Stimulated activated CD8-positive, alpha-beta memory T cell treated with anti-CD3 and anti-CD28 coated beads, Interleukin-7, amount 100 ng/mL, for 4 hours (primary cell): ENCODE data around the gene ERFL.

Experiments used
- DNase-seq, 2 donors: peaks; one replicate each; pipeline ENCODE4 v3.0.0-alpha.2; 2020; ENCODE audit warnings: low read depth in 2 of 2

Gene ERFL

DNA sequence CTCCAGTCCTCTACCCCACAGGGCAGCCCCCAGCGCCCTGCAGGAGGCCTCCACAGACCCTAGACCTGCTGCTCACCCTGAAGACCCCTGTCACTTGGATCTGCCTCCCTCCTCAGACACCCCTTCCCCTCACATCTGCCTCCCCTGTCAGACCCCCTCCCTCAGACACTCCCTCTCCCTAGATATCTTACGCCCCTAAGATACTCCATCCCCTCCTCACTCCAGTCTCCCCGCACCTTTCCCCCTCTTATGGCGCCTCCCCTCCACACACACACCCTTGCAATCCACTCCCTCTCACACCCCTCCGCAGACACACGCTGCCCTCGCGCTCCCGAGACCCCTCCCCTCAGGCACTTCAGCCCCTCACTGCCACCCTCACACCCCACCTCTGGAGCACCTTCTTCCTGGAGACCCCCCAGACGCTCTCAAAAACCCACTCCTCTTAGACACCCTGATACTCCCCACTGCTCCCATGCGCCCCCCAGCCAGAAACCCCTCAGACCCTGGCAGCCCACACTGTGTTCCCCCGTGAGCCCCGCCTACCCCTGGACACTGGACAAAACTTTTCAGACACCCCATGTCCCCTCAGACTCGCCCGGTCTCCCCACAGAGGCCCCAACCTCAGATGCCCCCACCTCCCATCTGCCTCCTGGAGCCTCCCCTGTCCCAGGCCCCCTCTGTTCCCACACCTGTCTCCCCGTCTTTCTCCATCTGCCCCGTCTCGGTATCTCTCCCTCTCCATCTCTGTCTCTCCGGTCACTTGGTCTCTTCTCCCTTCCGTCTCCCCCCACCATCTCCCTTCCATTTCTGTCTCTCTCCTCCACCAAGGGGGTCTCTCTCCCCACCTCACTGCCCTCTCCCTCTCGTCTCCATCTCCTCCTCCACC is 14.5 kb downstream of the ERFL start:
- no peak for DNase-seq

GRCh38 chr19:41912899-41913537 is 15.2 kb downstream of the ERFL start:
- DNase-seq = no peak

DNA sequence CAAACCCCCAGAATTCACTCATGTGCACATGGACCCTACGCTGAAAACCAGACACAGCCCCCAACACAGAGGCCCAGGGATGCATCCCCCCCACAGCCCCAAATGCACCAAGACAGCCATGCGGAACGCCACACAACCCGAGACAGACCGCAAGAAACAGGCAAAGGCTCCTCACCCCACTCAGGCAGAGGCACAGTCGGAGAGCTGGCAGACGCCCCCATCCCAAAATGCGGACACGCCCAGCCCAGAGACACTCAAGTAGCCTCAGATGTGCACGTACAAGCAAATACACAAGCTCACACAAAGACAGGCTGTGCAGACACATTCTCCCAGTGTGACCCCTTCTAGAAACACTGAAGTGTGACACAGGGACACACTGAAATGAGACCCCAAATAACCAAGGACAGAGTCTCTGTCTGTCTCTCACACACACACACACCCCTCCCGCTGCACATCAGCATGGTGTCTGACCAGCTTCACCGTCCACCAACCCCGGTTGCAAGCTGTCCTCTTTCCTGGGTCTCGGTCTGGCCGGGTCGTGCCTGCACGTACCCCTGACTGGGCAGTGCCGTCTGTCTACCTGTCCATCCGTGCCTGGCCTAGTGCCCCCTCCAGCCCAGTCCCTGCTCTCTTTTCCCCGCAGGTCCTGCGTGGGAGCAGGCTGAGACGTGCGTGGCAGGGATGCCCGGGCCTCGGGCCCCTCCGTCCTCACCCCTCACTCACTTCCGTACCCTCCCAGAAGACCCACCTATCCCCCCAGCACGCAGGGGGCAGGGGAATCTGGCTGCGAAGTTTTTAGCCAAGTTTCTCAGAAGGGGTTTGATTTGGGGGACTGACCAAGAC is 16.1 kb downstream of the ERFL start:
- DNase-seq = no peak

DNA sequence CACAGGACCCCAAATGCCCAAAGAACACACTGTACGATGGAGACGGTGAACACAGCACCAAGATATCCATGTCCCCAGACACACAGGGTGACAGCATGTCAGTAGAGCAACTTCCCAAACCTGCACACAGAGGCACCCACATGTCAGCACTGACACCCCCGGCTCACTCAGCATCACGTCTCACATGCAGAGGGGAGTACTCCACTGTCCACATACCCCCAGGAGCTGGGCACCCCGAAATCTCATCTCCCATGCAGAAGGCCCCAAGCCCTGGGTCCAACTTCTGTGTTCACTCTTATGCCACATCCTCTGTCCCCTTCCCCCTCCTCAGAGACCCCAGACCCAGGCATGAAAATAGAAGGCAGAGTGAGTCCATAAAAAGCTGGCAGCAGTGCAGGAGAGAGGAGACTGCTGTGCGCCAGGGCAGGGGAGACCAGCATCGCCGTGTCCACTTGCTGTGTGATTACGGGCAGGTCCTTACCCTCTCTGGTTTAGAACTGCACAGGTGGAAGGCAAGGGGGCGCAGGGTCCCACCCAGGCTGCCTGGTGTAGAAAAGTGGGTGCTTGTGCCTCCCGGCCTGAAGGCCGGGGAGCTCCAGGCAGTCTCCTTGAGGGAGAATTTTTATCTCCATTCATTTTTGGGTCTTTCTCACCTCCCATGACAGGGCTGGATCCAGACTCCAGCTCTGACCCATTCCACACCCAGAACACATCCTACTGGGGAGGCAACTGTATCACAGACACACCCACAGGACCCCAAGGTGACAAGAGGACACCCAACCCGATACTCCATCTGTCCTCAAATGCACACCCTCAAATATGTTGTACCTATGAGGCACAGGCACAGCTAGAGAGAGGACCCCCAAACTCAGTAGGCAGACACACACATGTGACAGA is 17.0 kb downstream of the ERFL start:
- DNase-seq = no peak

DNA sequence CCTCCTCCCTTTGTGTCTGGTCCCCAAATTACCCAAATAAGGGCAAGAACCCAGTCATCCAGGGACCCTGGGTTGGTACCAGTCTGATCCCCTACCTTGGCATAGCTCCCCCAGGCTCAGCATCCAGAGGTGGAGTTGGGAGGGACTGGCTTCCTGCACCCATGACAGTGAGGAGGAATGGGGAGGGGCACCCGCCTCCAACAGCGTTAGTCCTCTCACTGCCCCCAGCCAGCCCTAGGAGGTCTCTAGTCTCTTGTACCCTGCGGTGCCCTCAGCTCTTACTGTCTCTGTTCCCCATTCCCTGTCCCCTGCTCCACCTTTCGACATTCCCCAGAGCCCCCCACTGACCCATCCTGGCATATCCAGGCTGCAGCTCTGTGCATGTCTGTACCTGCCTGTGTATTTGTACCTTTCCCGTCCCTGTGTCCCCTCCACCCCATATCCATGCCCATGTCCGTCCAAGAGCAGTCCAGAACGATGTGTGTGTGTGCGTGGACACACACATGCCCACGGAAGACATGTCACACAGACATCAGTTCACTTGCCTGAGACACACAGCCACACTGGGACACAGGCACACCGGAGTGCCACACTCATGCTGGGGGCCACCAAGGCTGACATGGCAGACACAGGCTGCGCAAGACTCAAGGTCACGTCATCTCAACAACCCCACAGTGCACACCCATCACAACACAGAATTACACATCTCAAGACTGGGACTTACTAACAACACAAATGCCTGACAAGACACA is 17.8 kb downstream of the ERFL start:
- no peak for DNase-seq

- no peak for DNase-seq
Measured at GRCh38 chr19:41909706-41910105, 18.5 kb downstream of the ERFL start.

GRCh38 chr19:41908724-41909464 is 19.4 kb downstream of the ERFL start:
- DNase-seq = no peak

DNA sequence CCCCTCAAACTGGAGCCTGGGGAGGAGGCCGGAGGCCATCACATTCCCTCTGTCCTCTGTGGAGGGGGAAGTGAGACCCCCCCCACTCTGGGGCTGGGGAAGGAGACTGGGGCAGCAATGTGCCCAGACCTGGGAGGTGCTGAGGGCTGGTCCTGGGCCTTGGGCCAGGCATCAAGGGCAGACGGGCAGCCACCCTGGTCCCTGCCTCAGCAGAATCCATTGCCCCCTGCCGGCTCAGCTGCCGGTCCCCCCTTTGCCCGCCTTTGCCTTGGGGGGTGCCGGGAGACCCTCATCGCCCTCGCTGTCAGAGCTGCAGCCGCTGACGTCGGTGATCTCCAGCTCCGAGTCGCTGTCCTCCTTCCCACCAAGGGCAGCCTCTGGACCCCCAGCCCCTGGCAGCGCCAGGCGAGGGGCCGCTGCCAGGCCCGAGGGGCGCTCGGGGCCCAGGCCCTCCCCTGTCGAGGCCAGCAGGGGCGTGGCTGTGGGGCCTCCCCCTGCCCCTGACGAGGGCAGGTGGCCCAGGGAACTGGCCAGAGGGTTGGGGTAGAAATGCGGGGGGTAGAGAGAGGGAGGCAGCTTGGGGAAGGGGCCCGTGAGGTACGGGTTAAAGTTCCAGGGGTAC is 20.1 kb downstream of the ERFL start:
- DNase-seq = no peak

GRCh38 chr19:41906916-41907680 is 21.2 kb downstream of the ERFL start:
- no peak for DNase-seq

GRCh38 chr19:41906271-41906670 is 22.0 kb downstream of the ERFL start:
- DNase-seq = no peak

GRCh38 chr19:41905273-41906002 is 22.8 kb downstream of the ERFL start:
- DNase-seq = no peak

DNA sequence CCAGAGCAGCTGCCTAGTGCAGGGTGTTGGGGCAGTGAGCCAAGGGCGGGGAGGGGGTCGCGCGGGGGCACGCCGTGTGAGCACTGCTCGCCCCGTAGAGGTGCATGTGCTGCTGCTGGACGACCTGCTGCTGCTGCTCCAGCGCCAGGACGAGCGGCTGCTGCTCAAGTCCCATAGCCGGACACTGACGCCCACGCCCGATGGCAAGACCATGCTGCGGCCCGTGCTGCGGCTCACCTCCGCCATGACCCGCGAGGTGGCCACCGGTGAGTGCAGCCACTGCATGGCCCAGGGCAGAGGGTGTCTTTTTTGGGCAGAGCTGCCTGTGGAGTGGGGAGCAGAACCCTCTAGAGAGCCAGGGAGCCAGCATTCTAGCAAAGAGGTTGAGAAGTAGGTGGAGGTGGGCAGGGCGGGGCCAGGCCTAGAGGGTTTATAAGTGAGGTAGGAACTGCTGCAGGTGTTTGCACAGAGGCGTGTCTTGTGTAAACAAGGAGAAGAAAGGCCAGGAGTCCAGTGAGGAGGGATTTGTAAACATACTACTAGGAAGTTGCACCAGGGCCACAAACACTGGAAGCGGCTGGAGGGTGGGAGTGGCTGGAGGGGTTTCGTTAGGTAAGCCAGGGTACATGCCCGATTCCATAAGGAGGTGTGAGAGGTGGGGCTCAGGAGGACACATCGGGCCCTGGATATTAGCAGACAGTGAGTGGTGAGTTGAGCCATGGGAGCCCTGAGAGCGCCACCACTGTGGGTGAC is 24.0 kb downstream of the ERFL start:
- DNase-seq = no peak

- no peak for DNase-seq
Measured at GRCh38 chr19:41903193-41903953, 24.9 kb downstream of the ERFL start.

DNA sequence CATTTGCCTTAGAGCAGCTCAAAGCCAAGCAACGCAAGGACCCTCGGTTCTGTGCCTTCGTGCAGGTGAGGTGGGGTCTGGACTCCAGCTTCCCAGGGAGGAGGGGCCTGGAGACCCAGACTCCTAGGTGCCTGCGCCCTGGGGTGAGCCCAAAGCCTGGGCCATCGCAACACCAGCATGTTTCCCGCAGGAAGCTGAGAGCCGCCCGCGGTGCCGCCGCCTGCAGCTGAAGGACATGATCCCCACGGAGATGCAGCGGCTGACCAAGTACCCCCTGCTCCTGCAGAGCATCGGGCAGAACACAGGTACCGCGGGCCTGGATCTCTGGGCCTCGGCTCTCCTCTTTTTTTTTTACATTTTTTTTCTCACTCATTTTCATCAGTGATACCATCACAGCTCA is 25.7 kb downstream of the ERFL start:
- no peak for DNase-seq

DNA sequence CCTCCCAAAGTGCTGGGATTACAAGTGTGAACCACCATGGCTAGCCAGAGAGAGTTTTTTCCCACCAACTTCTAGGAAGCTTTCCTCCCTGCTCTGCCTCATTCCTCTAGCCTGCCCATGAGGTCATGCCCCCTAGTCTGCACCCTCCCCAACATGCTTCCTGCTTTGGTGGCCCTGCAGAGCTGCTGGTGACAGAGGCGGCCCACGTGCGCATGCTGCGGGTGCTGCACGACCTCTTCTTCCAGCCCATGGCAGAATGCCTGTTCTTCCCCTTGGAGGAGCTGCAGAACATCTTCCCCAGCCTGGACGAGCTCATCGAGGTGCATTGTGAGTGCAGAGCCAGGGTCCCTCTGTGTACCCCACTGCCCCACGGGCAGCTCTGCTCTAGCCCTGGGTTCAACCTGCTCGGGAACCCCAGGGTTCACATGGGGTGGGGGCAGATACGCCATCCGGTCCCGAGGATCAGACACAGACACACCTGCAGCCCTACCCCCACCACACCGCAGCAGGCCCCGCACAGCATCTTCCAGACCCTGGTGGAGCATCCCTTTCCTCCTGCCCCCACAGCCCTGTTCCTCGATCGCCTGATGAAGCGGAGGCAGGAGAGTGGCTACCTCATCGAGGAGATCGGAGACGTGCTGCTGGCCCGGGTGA is 26.4 kb downstream of the ERFL start:
- no peak for DNase-seq

DNA sequence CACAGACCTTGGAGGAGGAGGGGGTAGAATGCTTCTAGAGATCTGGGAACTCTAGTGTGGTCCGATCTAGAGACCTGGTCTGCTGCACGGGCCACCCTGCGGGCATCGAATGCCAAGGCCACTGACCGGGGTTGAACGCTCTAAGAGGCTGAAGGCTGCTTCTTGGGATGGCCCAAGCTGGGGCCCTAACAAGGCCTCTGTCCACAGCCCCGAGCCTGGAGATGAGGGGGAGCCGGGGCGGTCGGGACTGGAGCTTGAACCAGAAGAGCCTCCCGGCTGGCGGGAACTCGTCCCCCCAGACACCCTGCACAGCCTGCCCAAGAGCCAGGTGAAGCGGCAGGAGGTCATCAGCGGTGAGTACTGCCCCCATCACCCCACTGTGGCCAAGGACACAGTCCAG is 30.0 kb downstream of the ERFL start:
- DNase-seq = no peak
